ENCODE results near the gene TRAF3IP3. TPM values are rescaled to one million over a fixed set of nuclear protein-coding genes. Genes with fewer than 3 reads are reported as not detected.

The TRAF3IP3 gene
- total and polyA plus RNA-seq, 2 donors from 2014 or later, result 3.6 to 16.4 TPM

DNA sequence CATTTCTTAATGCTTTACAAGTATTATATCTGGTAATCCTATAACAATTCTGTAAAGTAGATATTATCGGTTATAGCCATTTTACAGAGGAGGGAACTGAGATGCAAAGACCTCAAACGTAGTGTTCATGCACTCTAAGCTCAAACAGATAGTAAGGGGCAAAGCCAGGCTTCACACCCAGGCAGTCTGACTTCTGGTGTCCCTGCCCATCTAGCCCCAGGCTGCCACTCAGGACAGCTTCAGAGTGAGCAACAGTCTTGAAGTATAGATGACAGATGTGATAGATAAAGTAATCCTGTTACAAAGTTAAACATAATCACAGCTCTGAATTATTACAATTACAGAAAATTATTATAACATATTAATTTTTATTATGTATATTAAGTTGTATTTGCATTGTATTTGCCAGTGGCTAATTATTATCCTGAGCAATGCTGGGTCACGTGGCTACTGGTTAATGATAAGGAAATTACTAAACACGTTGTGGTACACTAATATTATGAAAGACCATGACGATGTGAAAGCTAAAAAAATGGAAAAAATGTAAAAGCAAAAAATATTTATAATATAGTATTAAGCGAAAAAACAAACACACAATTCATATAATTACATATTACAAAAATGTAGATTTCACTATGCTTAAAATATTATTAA, 6.1 kb upstream of the TRAF3IP3 start:
- H3K27ac ChIP-seq (ENCODE audit: low read depth in 2 of 2, low read length in 2 of 2), result no peak overlapping the region
- H3K9ac ChIP-seq (ENCODE audit: low read length in 3 of 3), result no peak overlapping the region
- FAIRE-seq (no peak), DNase-seq (no peak)
- H3K36me3 ChIP-seq (ENCODE audit: control insufficient read depth in 2 of 3, insufficient read depth in 3 of 3, low read length in 3 of 3), result no peaks in the 10 kb centered on the region
- intact Hi-C loops (cut with DNase I), result no loop called here
- no peaks in the 10 kb centered on the region for H3K27me3 ChIP-seq (ENCODE audit: control insufficient read depth, insufficient read depth, low read length)
- H3K4me1 ChIP-seq (ENCODE audit: control insufficient read depth in 2 of 3, insufficient read depth in 2 of 3, low read depth in 1 of 3, low read length in 3 of 3), result peaks cover 0 to 10% (median 8%) of the 10 kb centered on the region in 3 donors
- H3K4me3 ChIP-seq (ENCODE audit: low read length in 3 of 3), result no peak overlapping the region
- no peaks in the 10 kb centered on the region for H3K9me3 ChIP-seq (ENCODE audit: control insufficient read depth in 2 of 3, insufficient read depth in 1 of 3, low read length in 3 of 3)
- TF ChIP-seq, protein P1, sequence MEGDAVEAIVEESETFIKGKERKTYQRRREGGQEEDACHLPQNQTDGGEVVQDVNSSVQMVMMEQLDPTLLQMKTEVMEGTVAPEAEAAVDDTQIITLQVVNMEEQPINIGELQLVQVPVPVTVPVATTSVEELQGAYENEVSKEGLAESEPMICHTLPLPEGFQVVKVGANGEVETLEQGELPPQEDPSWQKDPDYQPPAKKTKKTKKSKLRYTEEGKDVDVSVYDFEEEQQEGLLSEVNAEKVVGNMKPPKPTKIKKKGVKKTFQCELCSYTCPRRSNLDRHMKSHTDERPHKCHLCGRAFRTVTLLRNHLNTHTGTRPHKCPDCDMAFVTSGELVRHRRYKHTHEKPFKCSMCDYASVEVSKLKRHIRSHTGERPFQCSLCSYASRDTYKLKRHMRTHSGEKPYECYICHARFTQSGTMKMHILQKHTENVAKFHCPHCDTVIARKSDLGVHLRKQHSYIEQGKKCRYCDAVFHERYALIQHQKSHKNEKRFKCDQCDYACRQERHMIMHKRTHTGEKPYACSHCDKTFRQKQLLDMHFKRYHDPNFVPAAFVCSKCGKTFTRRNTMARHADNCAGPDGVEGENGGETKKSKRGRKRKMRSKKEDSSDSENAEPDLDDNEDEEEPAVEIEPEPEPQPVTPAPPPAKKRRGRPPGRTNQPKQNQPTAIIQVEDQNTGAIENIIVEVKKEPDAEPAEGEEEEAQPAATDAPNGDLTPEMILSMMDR (IDR thresholded peaks at IDR 0.05; ENCODE audit: borderline replicate concordance, extremely low read depth, insufficient read depth), result no peak

DNA sequence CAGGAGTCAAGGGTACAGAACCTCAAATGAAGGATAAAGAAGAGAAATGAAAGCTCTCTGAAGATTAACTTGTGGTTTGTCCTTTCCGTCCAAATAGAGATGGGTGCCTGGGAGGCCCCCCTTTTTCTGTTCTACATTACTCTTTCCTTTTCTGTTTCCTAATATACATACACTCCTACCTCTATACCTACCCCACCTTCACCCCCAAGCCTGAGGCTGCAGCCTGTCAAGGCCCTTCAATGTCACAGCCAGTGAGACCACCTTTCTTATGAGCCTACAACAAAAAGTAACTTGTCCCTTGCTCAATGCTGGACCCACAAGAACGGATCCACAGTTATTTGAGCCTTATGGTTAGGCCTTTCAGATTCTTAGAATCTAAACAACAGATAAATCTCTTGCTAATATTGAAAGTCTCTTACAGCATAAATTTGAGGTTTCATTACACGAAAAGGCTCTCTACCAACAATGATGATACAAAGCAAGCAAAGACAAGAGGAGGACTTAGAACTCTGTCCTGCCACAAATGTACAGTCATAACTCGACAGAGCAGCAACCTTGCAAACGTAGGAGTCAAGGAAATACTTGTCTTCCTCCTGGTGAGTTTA, 4.1 kb upstream of the TRAF3IP3 start:
- DNase-seq (no peak), FAIRE-seq (no peak)
- intact Hi-C loops (cut with DNase I), result no loop called here
- no peaks in the 10 kb centered on the region for H3K27me3 ChIP-seq (ENCODE audit: control insufficient read depth, insufficient read depth, low read length)
- TF ChIP-seq, protein P1 (IDR thresholded peaks at IDR 0.05; ENCODE audit: borderline replicate concordance, extremely low read depth, insufficient read depth), result no peak
- H3K4me3 ChIP-seq (ENCODE audit: low read length in 3 of 3), result no peak overlapping the region
- no peak overlapping the region for H3K9ac ChIP-seq (ENCODE audit: low read length in 3 of 3)
- H3K4me1 ChIP-seq (ENCODE audit: control insufficient read depth in 2 of 3, insufficient read depth in 2 of 3, low read depth in 1 of 3, low read length in 3 of 3), result peaks cover 0 to 10% (median 8%) of the 10 kb centered on the region in 3 donors
- no peaks in the 10 kb centered on the region for H3K9me3 ChIP-seq (ENCODE audit: control insufficient read depth in 2 of 3, insufficient read depth in 1 of 3, low read length in 3 of 3)
- no peaks in the 10 kb centered on the region for H3K36me3 ChIP-seq (ENCODE audit: control insufficient read depth in 2 of 3, insufficient read depth in 3 of 3, low read length in 3 of 3)
- no peak overlapping the region for H3K27ac ChIP-seq (ENCODE audit: low read depth in 2 of 2, low read length in 2 of 2)

DNA sequence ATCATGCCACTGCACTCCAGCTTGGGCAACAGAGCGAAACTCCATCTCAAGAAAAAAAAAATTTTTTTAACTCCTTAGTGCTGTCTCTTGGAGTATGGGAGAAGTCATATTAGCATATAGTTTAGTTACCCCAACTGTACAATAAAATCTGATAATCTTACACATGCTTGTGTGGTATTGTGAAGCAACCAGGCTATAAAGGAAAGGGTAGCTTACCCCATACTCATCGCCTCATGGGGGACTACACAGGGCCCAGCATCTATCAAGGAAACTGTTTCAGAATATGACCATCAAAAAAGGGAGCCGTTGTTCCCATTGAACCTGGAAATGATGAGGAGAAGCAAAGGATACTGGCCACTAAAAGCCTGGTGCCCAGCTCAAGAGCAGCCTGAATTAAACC, 3.0 kb upstream of the TRAF3IP3 start:
- H3K4me1 ChIP-seq (ENCODE audit: control insufficient read depth in 2 of 3, insufficient read depth in 2 of 3, low read depth in 1 of 3, low read length in 3 of 3), result peaks cover 0 to 4% (median 4%) of the 10 kb centered on the region in 3 donors
- no peak overlapping the region for H3K4me3 ChIP-seq (ENCODE audit: low read length in 3 of 3)
- no peak overlapping the region for H3K9ac ChIP-seq (ENCODE audit: low read length in 3 of 3)
- DNase-seq, result no peak
- intact Hi-C loops (cut with DNase I), result no loop called here
- H3K36me3 ChIP-seq (ENCODE audit: control insufficient read depth in 2 of 3, insufficient read depth in 3 of 3, low read length in 3 of 3), result no peaks in the 10 kb centered on the region
- no peaks in the 10 kb centered on the region for H3K9me3 ChIP-seq (ENCODE audit: control insufficient read depth in 2 of 3, insufficient read depth in 1 of 3, low read length in 3 of 3)
- H3K27me3 ChIP-seq (ENCODE audit: control insufficient read depth, insufficient read depth, low read length), result no peaks in the 10 kb centered on the region
- no peak for FAIRE-seq
- TF ChIP-seq, protein P1 (IDR thresholded peaks at IDR 0.05; ENCODE audit: borderline replicate concordance, extremely low read depth, insufficient read depth), result no peak
- H3K27ac ChIP-seq (ENCODE audit: low read depth in 2 of 2, low read length in 2 of 2), result no peak overlapping the region
